HUES48 (cell line): ENCODE results near the gene TMEM242.

Experiments used
- H3K27ac ChIP-seq: one replicate; pipeline ENCODE4 v1.7.0; 2013; ENCODE audit warnings: low read depth, low read length, inconsistent platforms
- H3K27me3 ChIP-seq: 2 replicates; pipeline ENCODE4 v1.6.1; 2013; ENCODE audit warnings: mild to moderate bottlenecking, low read length; ENCODE audit not compliant: control insufficient read depth, insufficient read depth
- H3K36me3 ChIP-seq: 2 replicates; pipeline ENCODE4 v1.6.1; 2013; ENCODE audit warnings: low read length; ENCODE audit not compliant: control insufficient read depth, insufficient read depth
- H3K4me1 ChIP-seq: 2 replicates; pipeline ENCODE4 v1.6.1; 2013; ENCODE audit warnings: mild to moderate bottlenecking, low read length; ENCODE audit not compliant: control insufficient read depth, insufficient read depth
- H3K4me3 ChIP-seq: 2 replicates; pipeline ENCODE4 v1.5.1; 2013; ENCODE audit warnings: mild to moderate bottlenecking, low read depth, low read length
- H3K9ac ChIP-seq: 2 replicates; pipeline ENCODE4 v1.6.1; 2013; ENCODE audit warnings: mild to moderate bottlenecking, low read depth, low read length, moderate library complexity
- H3K9me3 ChIP-seq: 2 replicates; pipeline ENCODE4 v1.6.1; 2013; ENCODE audit warnings: low read length; ENCODE audit not compliant: control insufficient read depth, insufficient read depth

The TMEM242 gene

GRCh38 chr6:157265186-157265585 is 58.1 kb downstream of the TMEM242 start:
- Histone ChIP-seq H3K27ac (no peak overlapping the region), H3K9me3 (no peaks in the 10 kb centered on the region), H3K4me1 (no peaks in the 10 kb centered on the region), H3K36me3 (no peaks in the 10 kb centered on the region), H3K27me3 (no peaks in the 10 kb centered on the region), H3K4me3 (no peak overlapping the region), H3K9ac (no peak overlapping the region)

- H3K27ac ChIP-seq = no peak overlapping the region
- no peak overlapping the region for H3K9ac ChIP-seq
- H3K36me3 ChIP-seq = no peaks in the 10 kb centered on the region
- no peaks in the 10 kb centered on the region for H3K9me3 ChIP-seq
- H3K4me3 ChIP-seq = no peak overlapping the region
- no peaks in the 10 kb centered on the region for H3K4me1 ChIP-seq
- no peaks in the 10 kb centered on the region for H3K27me3 ChIP-seq
Observed at GRCh38 chr6:157264701-157265100, 58.6 kb downstream of the TMEM242 start.

GRCh38 chr6:157263881-157264397 is 59.4 kb downstream of the TMEM242 start:
- H3K4me3 ChIP-seq = no peak overlapping the region
- no peaks in the 10 kb centered on the region for H3K36me3 ChIP-seq
- no peaks in the 10 kb centered on the region for H3K27me3 ChIP-seq
- H3K27ac ChIP-seq = no peak overlapping the region
- no peak overlapping the region for H3K9ac ChIP-seq
- no peaks in the 10 kb centered on the region for H3K9me3 ChIP-seq
- H3K4me1 ChIP-seq = no peaks in the 10 kb centered on the region

DNA sequence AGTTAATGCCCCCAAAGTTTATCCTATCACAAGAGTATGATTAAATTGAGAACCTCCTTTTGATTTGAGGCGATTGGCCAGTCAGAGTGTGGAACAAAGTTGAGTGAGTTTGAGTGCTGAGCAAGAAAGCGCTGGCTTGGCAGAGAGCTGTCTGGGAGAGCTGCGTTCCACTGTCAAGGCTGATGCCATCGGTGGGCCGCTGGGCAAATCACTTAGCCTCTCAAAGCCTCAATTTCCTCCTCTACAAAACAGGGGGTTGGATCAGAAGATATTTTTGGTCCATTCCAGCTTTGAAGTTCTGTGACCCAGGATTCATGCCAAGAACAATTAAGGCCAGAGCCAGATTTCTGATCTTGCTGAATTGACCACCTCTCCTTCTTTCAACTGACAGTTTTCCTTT is 60.2 kb downstream of the TMEM242 start:
- no peaks in the 10 kb centered on the region for H3K36me3 ChIP-seq
- no peaks in the 10 kb centered on the region; the same call in 1 of the 2 replicates for H3K27me3 ChIP-seq
- H3K4me3 ChIP-seq = no peak overlapping the region
- H3K9ac ChIP-seq = no peak overlapping the region
- no peak overlapping the region for H3K27ac ChIP-seq
- H3K9me3 ChIP-seq = no peaks in the 10 kb centered on the region
- no peaks in the 10 kb centered on the region for H3K4me1 ChIP-seq

DNA sequence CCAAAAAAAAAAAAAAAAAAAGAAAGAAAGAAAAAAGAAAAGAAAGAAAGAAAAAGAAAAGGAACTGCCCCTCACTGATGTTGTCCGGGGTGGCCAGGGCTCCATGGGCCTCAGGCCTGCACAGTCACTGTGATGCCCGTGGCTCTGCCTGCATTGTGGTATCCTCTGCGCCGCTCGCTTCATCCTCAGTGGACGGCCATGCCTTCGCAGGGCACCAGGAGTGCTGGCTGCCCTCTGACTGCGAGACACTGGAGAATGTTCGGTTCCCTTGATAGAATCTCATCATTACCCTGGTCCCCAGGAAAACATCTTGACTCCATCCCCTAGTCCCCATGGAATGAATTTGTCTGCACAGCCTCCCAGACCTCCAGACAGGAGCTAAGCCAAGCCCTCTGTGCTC is 61.7 kb downstream of the TMEM242 start:
- no peak overlapping the region for H3K9ac ChIP-seq
- H3K27me3 ChIP-seq = no peaks in the 10 kb centered on the region; the same call in 1 of the 2 replicates
- no peaks in the 10 kb centered on the region for H3K36me3 ChIP-seq
- H3K4me3 ChIP-seq = no peak overlapping the region
- H3K4me1 ChIP-seq = no peaks in the 10 kb centered on the region
- no peaks in the 10 kb centered on the region for H3K9me3 ChIP-seq
- H3K27ac ChIP-seq = no peak overlapping the region

GRCh38 chr6:157260735-157261410 is 62.4 kb downstream of the TMEM242 start:
- no peak overlapping the region for H3K27ac ChIP-seq
- H3K27me3 ChIP-seq = no peaks in the 10 kb centered on the region; the same call in 1 of the 2 replicates
- H3K9me3 ChIP-seq = no peaks in the 10 kb centered on the region
- no peak overlapping the region for H3K9ac ChIP-seq
- no peak overlapping the region for H3K4me3 ChIP-seq
- H3K36me3 ChIP-seq = no peaks in the 10 kb centered on the region
- no peaks in the 10 kb centered on the region for H3K4me1 ChIP-seq

DNA sequence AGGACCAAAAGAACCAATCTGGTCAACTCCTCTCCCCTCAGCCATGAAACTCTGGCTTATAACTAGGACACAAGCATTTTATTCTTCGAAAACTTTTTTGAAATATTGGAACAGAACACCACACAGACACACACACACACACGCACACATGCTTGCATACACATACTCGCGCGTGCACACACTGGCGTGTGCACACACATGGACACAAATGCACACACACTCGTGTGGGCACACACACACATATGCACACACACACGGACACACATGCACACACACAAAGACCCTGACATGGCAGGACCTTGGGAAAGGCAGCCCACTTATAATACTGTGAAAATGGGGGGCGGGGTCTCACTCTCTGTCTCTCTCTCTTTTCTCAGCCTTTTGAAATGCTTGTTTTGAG is 63.9 kb downstream of the TMEM242 start:
- Histone ChIP-seq H3K4me3 (no peak overlapping the region), H3K9me3 (no peaks in the 10 kb centered on the region), H3K4me1 (no peaks in the 10 kb centered on the region), H3K27me3 (no peaks in the 10 kb centered on the region; the same call in 1 of the 2 replicates), H3K27ac (no peak overlapping the region), H3K36me3 (no peaks in the 10 kb centered on the region), H3K9ac (no peak overlapping the region)

DNA sequence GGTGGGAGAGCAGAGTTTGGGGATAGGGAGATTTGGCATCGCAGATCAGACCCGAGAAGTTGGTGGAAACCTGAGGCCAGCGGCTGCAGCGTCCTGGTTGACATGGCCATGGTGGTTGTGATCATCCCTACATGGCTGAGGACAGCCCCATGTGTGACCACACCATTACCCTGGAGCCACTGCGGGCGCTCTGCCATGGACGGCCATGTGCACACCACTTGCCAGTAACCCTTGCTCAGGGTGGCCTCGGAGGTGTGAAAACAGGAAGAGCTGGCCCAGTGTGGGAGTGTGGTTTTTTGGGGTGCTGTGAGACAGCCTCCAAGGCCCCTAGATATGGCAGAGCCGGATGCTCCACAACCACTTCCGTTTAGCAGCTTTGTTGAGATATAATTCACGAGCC is 64.4 kb downstream of the TMEM242 start:
- H3K27me3 ChIP-seq = no peaks in the 10 kb centered on the region; the same call in 1 of the 2 replicates
- H3K36me3 ChIP-seq = no peaks in the 10 kb centered on the region
- no peak overlapping the region for H3K9ac ChIP-seq
- no peak overlapping the region for H3K27ac ChIP-seq
- H3K4me3 ChIP-seq = no peak overlapping the region
- no peaks in the 10 kb centered on the region for H3K9me3 ChIP-seq
- no peaks in the 10 kb centered on the region for H3K4me1 ChIP-seq

GRCh38 chr6:157255079-157255478 is 68.2 kb downstream of the TMEM242 start:
- H3K36me3 ChIP-seq = no peaks in the 10 kb centered on the region
- H3K27me3 ChIP-seq = no peaks in the 10 kb centered on the region; the same call in 1 of the 2 replicates
- H3K9me3 ChIP-seq = no peaks in the 10 kb centered on the region

DNA sequence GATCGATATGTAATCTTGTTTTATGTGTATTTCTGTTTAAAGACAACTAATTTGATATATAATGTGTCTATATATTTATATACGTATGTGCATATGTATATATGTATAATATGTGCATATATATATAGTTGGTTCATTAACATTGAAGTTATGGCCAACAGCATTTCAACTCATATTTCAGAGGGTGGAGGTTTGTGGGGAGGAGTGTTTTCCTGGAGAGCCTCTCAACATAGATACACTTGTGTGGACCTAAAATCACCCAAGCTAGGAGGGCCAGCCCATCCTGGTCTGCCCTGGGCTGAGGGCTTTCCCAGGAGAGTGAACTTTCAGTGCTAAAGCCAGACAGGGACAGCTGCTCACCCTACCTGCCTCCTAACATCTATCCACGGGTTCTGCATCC is 68.8 kb downstream of the TMEM242 start:
- Histone ChIP-seq H3K27me3 (no peaks in the 10 kb centered on the region; the same call in 1 of the 2 replicates), H3K4me1 (no peaks in the 10 kb centered on the region), H3K9ac (no peak overlapping the region), H3K27ac (no peak overlapping the region), H3K36me3 (no peaks in the 10 kb centered on the region), H3K4me3 (no peak overlapping the region), H3K9me3 (no peaks in the 10 kb centered on the region)

More at GRCh38 chr6:157255079-157255478, 68.2 kb downstream of the TMEM242 start:
- no peaks in the 10 kb centered on the region for H3K4me1 ChIP-seq
- no peak overlapping the region for H3K4me3 ChIP-seq
- H3K9ac ChIP-seq = no peak overlapping the region
- H3K27ac ChIP-seq = no peak overlapping the region

DNA sequence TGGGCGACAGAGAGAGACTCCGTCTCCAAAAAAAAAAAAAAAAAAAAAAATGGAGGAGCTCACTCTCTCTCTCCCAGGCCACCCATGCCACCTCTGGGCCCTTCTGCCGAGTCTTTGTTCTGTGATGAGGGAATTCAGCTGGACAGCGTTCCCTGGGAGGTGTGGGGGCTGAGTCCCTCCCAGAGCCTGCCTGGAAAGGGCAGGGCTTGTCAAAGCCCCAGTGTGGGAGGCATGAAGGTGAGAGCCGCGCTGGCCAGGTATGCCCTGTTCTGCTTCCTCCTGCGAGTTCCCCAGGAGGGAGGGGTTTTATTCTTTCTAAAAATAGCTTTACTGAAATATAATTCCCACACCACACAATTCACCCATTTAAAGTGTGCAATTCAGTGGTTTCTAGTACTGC is 69.6 kb downstream of the TMEM242 start:
- no peaks in the 10 kb centered on the region for H3K4me1 ChIP-seq
- H3K36me3 ChIP-seq = no peaks in the 10 kb centered on the region
- no peak overlapping the region for H3K27ac ChIP-seq
- no peak overlapping the region for H3K4me3 ChIP-seq
- H3K9me3 ChIP-seq = no peaks in the 10 kb centered on the region
- H3K9ac ChIP-seq = no peak overlapping the region
- no peaks in the 10 kb centered on the region; the same call in 1 of the 2 replicates for H3K27me3 ChIP-seq
